GM19468 (cell line): ENCODE data around the gene PLB1.
"Not testable (repeated sequence)": the region's sequence is repeated elsewhere in the genome, so short reads cannot be mapped to it uniquely, and the experiment has no call there.

Source experiments
- ATAC-seq: cut with Tn5 transposase; IDR thresholded peaks from one replicate; pipeline ENCODE4 v1.9.1; 2021; ENCODE audit warnings: mild to moderate bottlenecking, moderate library complexity, moderate number of reproducible peaks; ENCODE audit not compliant: unreplicated experiment; ENCODE audit errors: extremely low read depth

PLB1 gene

GRCh38 chr2:28656937-28657615 lies 161.2 kb downstream of the PLB1 start:
- no peak for ATAC-seq

GRCh38 chr2:28658369-28658768 lies 162.5 kb downstream of the PLB1 start:
- no peak for ATAC-seq

GRCh38 chr2:28659127-28659526 lies 163.3 kb downstream of the PLB1 start:
- no peak for ATAC-seq

- no peak for ATAC-seq
Observed at GRCh38 chr2:28661589-28662001, 165.7 kb downstream of the PLB1 start.

- ATAC-seq: no peak
Observed at GRCh38 chr2:28662044-28662443, 166.2 kb downstream of the PLB1 start.

- no peak for ATAC-seq
Observed at GRCh38 chr2:28662468-28663181, 166.8 kb downstream of the PLB1 start.

GRCh38 chr2:28663359-28663758 lies 167.5 kb downstream of the PLB1 start:
- no peak for ATAC-seq

- no peak for ATAC-seq
Observed at GRCh38 chr2:28664120-28664842, 168.4 kb downstream of the PLB1 start.

- ATAC-seq: no peak
Observed at GRCh38 chr2:28665041-28665704, 169.3 kb downstream of the PLB1 start.

GRCh38 chr2:28665811-28666377 lies 170.0 kb downstream of the PLB1 start:
- not testable (repeated sequence) for ATAC-seq

- ATAC-seq: no peak
Observed at GRCh38 chr2:28666496-28667184, 170.8 kb downstream of the PLB1 start.

GRCh38 chr2:28667261-28667660 lies 171.4 kb downstream of the PLB1 start:
- ATAC-seq: no peak

- no peak for ATAC-seq
Observed at GRCh38 chr2:28668106-28668814, 172.4 kb downstream of the PLB1 start.

- no peak for ATAC-seq
Observed at GRCh38 chr2:28668880-28669279, 173.0 kb downstream of the PLB1 start.

GRCh38 chr2:28670856-28671255 lies 175.0 kb downstream of the PLB1 start:
- ATAC-seq: no peak

GRCh38 chr2:28673338-28673737 lies 177.5 kb downstream of the PLB1 start:
- ATAC-seq: no peak

- ATAC-seq: no peak
Observed at GRCh38 chr2:28674062-28674712, 178.3 kb downstream of the PLB1 start.

GRCh38 chr2:28674713-28675068 lies 178.8 kb downstream of the PLB1 start:
- no peak for ATAC-seq
